Measurements from ENCODE around the gene LRP1. TPM values are rescaled to one million over a fixed set of nuclear protein-coding genes. Genes with fewer than 3 reads are reported as not detected.
A peak's percentile ranks its signal among the peaks of the same experiment; 100 is the strongest.

LRP1 gene
- total and polyA plus RNA-seq, 4 donors = 36.8 to 992 (median 370) TPM

DNA sequence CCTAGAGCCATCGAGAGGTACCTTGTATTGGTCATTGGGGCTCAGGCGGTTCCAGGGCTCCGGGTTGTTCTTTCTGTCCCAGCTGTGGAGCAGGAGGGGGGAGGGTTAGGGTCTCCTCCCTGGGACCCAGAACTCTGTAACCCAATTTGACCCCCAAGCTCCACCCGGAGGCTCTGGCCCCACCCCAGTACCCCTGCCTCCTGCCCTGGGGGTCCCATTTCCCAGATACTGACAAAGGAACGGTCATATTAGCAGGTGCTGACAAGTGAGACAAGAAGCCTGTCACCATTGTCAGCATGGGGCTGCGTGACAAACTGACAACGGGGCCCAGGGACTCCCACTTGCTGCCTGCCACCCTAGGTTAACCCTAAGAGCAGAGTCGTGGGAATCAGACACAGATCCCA is 107.4 kb downstream of the LRP1 start:
- intact Hi-C loops (cut with DNase I) = no loop called here
- WGBS, 2 donors = 67 to 75% methylated on average over 8 of the region's 8 CpGs
- H3K4me1 ChIP-seq (ENCODE audit: control insufficient read depth in 1 of 2, insufficient read depth in 2 of 2, low read length in 2 of 2) = no peaks in the 10 kb centered on the region
- no peak for ATAC-seq (ENCODE audit: low FRiP score)
- no peak overlapping the region for H3K4me3 ChIP-seq (ENCODE audit: low read length in 2 of 2)
- peaks cover 0 to 9% of the 10 kb centered on the region in 2 donors for H3K36me3 ChIP-seq (ENCODE audit: control insufficient read depth in 1 of 2, insufficient read depth in 2 of 2, low read length in 1 of 2)
- peak in 1 of 2 donors; percentile 37 for DNase-seq
- H3K9me3 ChIP-seq (ENCODE audit: control insufficient read depth, low read length) = no peaks in the 10 kb centered on the region
- peak overlapping the region in 1 of 2 donors; percentile 10 for H3K27ac ChIP-seq (ENCODE audit: low read depth in 1 of 2, low read length in 2 of 2)
- H3K27me3 ChIP-seq (ENCODE audit: control insufficient read depth in 1 of 2, insufficient read depth in 2 of 2, low read length in 1 of 2) = no peaks in the 10 kb centered on the region

DNA sequence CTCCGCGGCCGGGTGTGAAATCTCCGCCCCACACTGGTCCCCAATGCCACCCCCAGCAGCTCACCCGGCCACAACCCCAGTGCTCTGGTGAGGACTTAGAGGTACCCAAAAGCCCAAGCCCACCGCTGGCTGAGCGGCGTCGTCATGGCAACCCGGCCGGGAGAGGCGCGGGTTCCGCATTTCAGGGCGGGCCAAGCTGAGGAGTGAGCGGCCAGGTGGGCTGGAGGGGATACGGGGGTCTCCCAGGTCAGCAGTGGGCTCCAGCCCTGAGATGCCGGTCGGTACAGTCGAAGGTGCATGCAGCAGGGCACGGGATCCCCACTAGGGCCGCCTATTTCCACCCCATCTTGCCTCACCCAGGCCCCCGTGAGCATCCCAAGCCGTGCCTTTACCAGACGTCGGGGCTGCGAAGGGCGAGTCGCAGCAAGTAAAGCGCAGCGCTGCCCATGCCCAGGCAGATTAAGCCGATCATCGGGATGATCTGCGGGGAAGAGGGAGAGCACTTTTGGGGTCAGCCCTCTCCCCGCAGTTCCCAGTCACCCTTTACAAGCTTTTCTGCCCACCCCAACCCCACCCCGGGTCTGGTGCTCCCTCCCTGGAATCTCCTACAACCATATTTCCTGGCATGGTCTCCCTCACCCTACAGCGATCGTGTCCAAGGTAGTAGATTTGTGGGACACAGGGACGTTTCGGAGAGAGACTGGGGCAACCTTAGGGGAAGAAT is 108.1 kb downstream of the LRP1 start:
- Histone ChIP-seq H3K4me3 (ENCODE audit: low read length in 2 of 2) (no peak overlapping the region), H3K36me3 (ENCODE audit: control insufficient read depth in 1 of 2, insufficient read depth in 2 of 2, low read length in 1 of 2) (peaks cover 0 to 9% of the 10 kb centered on the region in 2 donors), H3K27ac (ENCODE audit: low read depth in 1 of 2, low read length in 2 of 2) (no peak overlapping the region), H3K9me3 (ENCODE audit: control insufficient read depth, low read length) (no peaks in the 10 kb centered on the region), H3K4me1 (ENCODE audit: control insufficient read depth in 1 of 2, insufficient read depth in 2 of 2, low read length in 2 of 2) (no peaks in the 10 kb centered on the region), H3K27me3 (ENCODE audit: control insufficient read depth in 1 of 2, insufficient read depth in 2 of 2, low read length in 1 of 2) (no peaks in the 10 kb centered on the region)
- 45 to 50% methylated on average over 40 of the region's 40 CpGs for WGBS, 2 donors
- ATAC-seq (ENCODE audit: low FRiP score) = no peak
- intact Hi-C loops (cut with DNase I) = no loop called here
- peak; percentile 61 to 75 for DNase-seq

DNA sequence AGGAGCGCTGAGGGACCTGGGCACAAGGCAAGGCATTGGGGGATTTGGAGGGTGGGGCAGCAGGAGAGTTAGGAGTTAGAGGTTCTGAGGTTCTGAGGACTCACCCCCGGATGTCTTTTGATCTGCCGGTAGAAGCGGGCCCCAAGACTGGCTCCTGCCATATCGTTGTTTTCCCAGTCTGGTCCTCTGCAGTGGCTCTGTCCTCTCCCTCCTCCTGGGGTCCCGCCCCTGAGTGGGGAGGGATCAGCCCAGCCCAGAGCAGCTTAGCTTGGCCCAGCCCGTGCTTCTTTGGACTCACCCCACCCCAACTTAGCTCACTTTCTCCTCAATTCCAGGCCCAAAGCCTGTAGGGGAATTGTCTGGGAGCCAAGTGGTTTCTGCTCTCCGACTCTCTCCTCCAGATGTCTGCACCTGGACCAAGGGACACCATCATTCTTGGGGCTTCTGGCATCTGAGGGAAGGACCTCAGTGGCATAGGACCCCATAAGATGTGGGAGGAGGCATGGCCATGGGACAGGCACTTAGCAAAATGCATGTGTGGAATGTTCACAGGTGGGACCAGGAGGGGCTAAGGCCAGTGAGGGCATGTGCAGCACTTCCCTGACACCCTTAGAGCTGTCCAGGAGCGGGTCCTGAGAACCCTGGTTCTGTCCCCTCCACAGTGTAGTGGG is 108.8 kb downstream of the LRP1 start:
- H3K9me3 ChIP-seq (ENCODE audit: control insufficient read depth, low read length) = no peaks in the 10 kb centered on the region
- no peak overlapping the region for H3K4me3 ChIP-seq (ENCODE audit: low read length in 2 of 2)
- H3K36me3 ChIP-seq (ENCODE audit: control insufficient read depth in 1 of 2, insufficient read depth in 2 of 2, low read length in 1 of 2) = peaks cover 0 to 8% of the 10 kb centered on the region in 2 donors
- 51 to 53% methylated on average over 9 of the region's 9 CpGs for WGBS, 2 donors
- H3K27ac ChIP-seq (ENCODE audit: low read depth in 1 of 2, low read length in 2 of 2) = no peak overlapping the region
- ATAC-seq (ENCODE audit: low FRiP score) (no peak), DNase-seq (peak; percentile 73 to 81)
- H3K4me1 ChIP-seq (ENCODE audit: control insufficient read depth in 1 of 2, insufficient read depth in 2 of 2, low read length in 2 of 2) = no peaks in the 10 kb centered on the region
- intact Hi-C loops (cut with DNase I) = no loop called here
- H3K27me3 ChIP-seq (ENCODE audit: control insufficient read depth in 1 of 2, insufficient read depth in 2 of 2, low read length in 1 of 2) = no peaks in the 10 kb centered on the region

DNA sequence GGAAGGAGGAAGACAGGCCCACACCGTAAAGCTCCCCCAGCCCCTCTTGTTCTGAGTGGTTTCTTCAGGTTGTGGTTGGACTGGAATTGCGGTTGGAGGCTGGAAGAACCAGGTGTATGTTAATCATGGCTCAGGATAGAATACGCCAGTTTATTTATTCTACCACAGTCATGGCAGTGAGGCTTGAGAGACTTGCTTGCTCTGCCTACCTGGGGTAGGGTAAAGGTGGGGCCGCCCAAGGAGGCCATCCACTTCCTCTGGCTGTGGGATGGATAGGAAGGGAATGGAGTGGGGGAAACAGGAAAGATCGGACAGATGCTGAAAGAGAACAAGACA is 109.3 kb downstream of the LRP1 start:
- H3K4me1 ChIP-seq (ENCODE audit: control insufficient read depth in 1 of 2, insufficient read depth in 2 of 2, low read length in 2 of 2) = no peaks in the 10 kb centered on the region
- WGBS, 2 donors = 79 to 83% methylated on average over 5 of the region's 5 CpGs
- H3K27ac ChIP-seq (ENCODE audit: low read depth in 1 of 2, low read length in 2 of 2) = no peak overlapping the region
- intact Hi-C loops (cut with DNase I) = no loop called here
- peaks cover 0 to 5% of the 10 kb centered on the region in 2 donors for H3K36me3 ChIP-seq (ENCODE audit: control insufficient read depth in 1 of 2, insufficient read depth in 2 of 2, low read length in 1 of 2)
- H3K27me3 ChIP-seq (ENCODE audit: control insufficient read depth in 1 of 2, insufficient read depth in 2 of 2, low read length in 1 of 2) = no peaks in the 10 kb centered on the region
- H3K9me3 ChIP-seq (ENCODE audit: control insufficient read depth, low read length) = no peaks in the 10 kb centered on the region
- no peak overlapping the region for H3K4me3 ChIP-seq (ENCODE audit: low read length in 2 of 2)
- ATAC-seq (ENCODE audit: low FRiP score) (no peak), DNase-seq (no peak)

DNA sequence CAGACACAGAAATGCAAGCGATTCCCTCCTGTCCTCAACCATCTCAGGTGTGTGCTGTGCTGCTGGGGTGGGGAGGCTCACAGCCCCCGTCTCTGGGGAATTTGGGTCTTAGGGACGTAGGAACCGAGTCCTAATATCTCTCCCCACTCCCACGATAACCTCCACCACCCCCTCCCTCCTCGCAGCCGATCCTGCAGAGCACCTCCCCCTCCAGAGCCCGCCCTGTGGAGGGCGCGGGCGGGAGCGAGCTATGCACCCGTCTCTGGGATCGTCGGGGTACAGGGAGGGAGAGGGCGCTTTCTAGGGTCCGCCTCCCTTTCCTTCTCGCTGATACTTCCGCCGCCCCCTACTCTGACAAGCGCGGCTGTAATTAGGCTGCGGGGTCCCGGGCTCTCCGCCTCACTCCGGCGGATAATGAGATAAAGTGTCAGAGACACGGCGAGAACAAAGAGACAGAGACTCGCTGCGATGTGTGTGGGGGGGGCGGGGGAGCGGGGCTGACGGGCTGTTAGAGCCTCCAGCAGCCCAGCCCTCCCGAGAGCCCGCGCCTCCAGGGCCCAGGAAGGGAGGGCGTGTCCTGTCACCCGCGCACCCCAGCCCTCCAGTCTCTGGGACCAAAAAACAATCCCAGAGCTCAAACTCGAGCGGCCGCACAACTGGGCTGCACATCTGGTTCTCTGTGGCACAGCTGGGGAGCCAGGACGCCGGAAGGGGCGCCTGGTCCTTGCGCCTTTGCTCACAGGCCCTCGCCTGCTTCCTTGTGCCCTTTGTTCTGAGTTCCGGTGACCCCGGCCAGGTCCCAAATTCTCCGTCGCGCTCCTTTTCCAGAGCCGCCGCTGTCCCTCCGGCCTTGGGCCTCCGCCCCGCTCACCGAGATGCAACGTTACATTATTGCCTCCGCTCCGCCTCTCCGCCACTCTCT is 109.9 kb downstream of the LRP1 start:
- DNase-seq (peak in 1 of 2 donors; percentile 83), ATAC-seq (ENCODE audit: low FRiP score) (no peak)
- Histone ChIP-seq H3K36me3 (ENCODE audit: control insufficient read depth in 1 of 2, insufficient read depth in 2 of 2, low read length in 1 of 2) (peaks cover 0 to 3% of the 10 kb centered on the region in 2 donors), H3K27me3 (ENCODE audit: control insufficient read depth in 1 of 2, insufficient read depth in 2 of 2, low read length in 1 of 2) (no peaks in the 10 kb centered on the region), H3K27ac (ENCODE audit: low read depth in 1 of 2, low read length in 2 of 2) (no peak overlapping the region), H3K9me3 (ENCODE audit: control insufficient read depth, low read length) (no peaks in the 10 kb centered on the region), H3K4me1 (ENCODE audit: control insufficient read depth in 1 of 2, insufficient read depth in 2 of 2, low read length in 2 of 2) (no peaks in the 10 kb centered on the region), H3K4me3 (ENCODE audit: low read length in 2 of 2) (peak overlapping the region; percentile 8 to 22)
- intact Hi-C loops (cut with DNase I) = no loop called here
- 11 to 14% methylated on average over 55 to 63 of the region's 63 CpGs for WGBS, 2 donors

DNA sequence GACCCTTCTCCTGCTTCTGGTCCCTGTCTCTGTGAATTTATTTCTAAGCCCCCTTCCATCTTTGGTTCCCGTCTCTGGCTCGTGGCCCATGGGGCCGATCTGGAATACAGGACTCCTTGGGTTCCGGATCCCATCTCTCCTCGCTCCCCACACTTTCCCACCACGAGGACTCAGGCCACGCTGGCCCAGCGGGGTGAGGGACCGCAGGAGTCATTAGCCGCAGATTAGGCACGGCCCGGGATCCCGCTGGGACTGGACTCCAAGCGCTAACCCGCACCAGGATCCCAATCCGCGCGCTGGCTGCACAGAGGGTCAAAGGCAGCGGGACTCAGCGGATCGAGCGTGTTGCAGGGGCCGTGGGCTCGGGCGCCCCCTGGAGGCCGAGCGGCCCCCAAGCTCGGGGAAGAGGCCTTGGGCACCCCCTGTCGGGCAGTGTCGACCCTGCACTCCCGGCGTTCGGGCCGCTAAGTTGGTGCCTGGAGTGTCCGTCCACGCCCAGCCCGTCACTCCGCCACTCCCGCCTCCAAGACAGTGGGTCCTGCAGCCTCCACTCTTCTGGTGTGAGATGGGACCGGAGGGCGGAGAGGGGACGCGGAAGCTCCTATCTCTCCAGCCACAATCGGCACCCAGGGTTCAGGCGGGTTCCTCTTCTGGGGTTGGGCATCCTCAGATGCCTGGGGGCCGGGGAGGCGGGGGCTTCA is 110.7 kb downstream of the LRP1 start:
- H3K4me1 ChIP-seq (ENCODE audit: control insufficient read depth in 1 of 2, insufficient read depth in 2 of 2, low read length in 2 of 2) = no peaks in the 10 kb centered on the region
- WGBS, 2 donors = 1 to 4% methylated on average over 40 to 47 of the region's 47 CpGs

DNA sequence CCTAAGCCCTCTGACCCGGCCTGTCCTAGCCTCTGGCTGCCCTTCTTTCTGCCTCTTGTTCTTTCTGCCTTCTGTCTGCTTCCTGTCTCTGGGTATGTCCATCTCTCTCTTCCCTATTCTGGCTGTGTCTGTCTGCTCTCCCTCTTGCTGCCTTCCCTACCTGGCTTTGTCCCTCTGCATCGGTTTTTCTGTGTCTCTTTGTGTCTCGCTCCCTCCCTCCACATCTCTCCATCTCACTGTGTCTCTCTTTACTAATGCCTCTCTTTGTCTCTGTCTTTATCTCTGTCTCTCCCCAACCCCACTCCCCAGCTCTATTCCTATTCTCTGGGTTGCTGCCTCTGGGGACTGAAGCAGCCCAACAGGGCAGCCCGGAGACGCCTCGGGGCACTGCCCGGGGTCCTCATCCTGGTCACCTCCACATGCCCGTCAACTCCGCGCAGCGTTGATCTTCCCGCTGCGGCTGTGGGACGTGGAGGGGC is 111.3 kb downstream of the LRP1 start:
- DNase-seq (no peak), ATAC-seq (ENCODE audit: low FRiP score) (no peak)
- WGBS, 2 donors = 1 to 2% methylated on average over 14 of the region's 14 CpGs
- intact Hi-C loops (cut with DNase I) = loop anchor here (1.0 kb wide), 2 partner anchors 25 to 26 kb away; no protein-coding TSS in a partner anchor
- Histone ChIP-seq H3K4me3 (ENCODE audit: low read length in 2 of 2) (peak overlapping the region; percentile 7 to 44), H3K27me3 (ENCODE audit: control insufficient read depth in 1 of 2, insufficient read depth in 2 of 2, low read length in 1 of 2) (no peaks in the 10 kb centered on the region), H3K36me3 (ENCODE audit: control insufficient read depth in 1 of 2, insufficient read depth in 2 of 2, low read length in 1 of 2) (no peaks in the 10 kb centered on the region), H3K27ac (ENCODE audit: low read depth in 1 of 2, low read length in 2 of 2) (no peak overlapping the region), H3K4me1 (ENCODE audit: control insufficient read depth in 1 of 2, insufficient read depth in 2 of 2, low read length in 2 of 2) (no peaks in the 10 kb centered on the region), H3K9me3 (ENCODE audit: control insufficient read depth, low read length) (no peaks in the 10 kb centered on the region)

More for the DNA sequence above, 110.7 kb downstream of the LRP1 start:
- Histone ChIP-seq H3K27ac (ENCODE audit: low read depth in 1 of 2, low read length in 2 of 2) (no peak overlapping the region), H3K27me3 (ENCODE audit: control insufficient read depth in 1 of 2, insufficient read depth in 2 of 2, low read length in 1 of 2) (no peaks in the 10 kb centered on the region), H3K4me3 (ENCODE audit: low read length in 2 of 2) (peak overlapping the region; percentile 8 to 22), H3K36me3 (ENCODE audit: control insufficient read depth in 1 of 2, insufficient read depth in 2 of 2, low read length in 1 of 2) (peaks cover 0 to under 1% of the 10 kb centered on the region in 2 donors), H3K9me3 (ENCODE audit: control insufficient read depth, low read length) (no peaks in the 10 kb centered on the region)
- DNase-seq (peak; percentile 91 to 97), ATAC-seq (ENCODE audit: low FRiP score) (peak; percentile 91)
- intact Hi-C loops (cut with DNase I) = loop anchor here (1.0 kb wide), 2 partner anchors 25 to 26 kb away; no protein-coding TSS in a partner anchor
